GM21825 (cell line): ENCODE results near the gene GFI1B.
"Not testable (repeated sequence)": the region's sequence is repeated elsewhere in the genome, so short reads cannot be mapped to it uniquely, and the experiment has no call there.

Source experiments
- ATAC-seq: cut with Tn5 transposase; IDR thresholded peaks from one replicate; pipeline ENCODE4 v1.9.1; 2021; ENCODE audit warnings: mild to moderate bottlenecking, moderate library complexity; ENCODE audit not compliant: unreplicated experiment

GFI1B gene

DNA sequence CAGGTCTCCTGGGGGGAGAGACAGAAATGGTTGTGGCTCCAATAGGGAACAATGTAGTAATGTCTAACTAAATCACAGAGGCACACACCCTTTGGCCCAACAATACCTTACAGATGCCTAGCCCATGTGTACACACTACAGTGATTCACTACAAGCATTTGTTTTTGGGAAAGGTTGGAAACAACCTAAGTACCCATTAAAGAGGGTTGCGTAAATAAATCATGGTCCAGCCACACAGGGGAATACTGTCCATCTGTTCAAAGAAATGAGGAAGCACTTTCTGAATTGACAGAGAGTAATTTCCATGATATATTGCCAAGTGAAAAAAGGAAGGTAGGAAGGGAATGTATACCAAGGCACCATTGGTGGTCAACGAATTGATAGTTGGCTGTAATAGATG lies 30.3 kb downstream of the GFI1B start:
- ATAC-seq: no peak

- no peak for ATAC-seq
These were observed 31.6 kb downstream of the GFI1B start for GRCh38 chr9:133009906-133010582.

DNA sequence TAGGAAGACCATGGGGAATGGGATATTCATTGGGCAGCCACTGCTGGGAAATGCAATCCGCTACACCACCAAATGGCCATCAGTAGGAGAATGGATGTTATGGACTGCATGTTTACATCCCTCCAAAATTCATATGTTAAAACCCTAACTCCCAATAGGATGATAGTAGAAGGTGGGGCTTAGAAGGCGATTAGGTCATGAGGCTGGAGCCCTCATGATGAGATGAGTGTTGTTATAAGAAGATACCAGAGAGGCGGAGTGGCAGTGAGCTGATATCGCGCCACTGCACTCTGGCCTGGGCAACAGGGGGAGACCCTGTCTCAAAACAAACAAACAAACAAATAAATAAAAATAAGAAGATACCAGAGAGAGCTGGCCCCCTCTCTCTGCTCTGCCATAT lies 36.2 kb downstream of the GFI1B start:
- no peak for ATAC-seq

- no peak for ATAC-seq
These were observed 44.8 kb downstream of the GFI1B start for GRCh38 chr9:133023117-133023890.

- ATAC-seq: no peak
These were observed 47.9 kb downstream of the GFI1B start for GRCh38 chr9:133026426-133026825.

DNA sequence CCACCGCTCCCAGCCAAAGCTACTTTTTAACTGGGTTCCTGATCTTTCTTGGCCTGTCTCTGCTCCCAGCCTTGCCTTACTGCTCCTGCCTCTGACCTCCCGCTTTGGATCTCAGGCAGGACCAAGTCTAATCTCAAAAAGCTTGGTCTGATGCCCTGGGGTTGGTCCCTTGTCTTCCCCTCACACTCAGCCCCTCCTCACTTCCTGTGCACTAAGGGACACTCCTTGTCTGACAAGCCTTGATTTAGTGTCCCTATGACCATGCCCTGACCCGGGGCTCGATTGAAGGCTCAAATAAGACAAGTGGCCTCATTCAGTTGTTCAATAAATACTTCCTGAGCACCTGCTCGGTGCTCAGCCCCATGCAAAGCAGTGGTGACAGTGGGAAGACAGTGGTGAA lies 48.6 kb downstream of the GFI1B start:
- no peak for ATAC-seq

DNA sequence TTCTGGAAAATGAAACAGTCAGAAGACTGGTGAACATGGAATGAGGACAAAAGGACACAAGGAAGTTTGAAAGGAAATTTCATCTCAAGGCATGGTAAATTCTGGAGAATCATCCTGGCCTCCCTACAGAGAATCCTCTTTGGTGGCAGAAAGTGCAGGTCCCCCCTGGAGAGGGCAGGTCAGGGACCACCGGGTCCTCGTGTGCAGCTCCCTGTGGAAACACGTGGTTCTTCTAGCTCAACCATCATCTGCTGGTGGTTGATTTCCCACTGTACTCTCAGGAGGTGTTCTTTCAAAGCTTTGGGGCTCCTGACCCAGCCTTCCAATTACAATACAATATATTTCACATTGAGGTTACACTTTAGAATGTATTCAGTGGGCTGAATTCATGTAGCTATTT lies 49.7 kb downstream of the GFI1B start:
- ATAC-seq: no peak

GRCh38 chr9:133029994-133030316 lies 51.5 kb downstream of the GFI1B start:
- ATAC-seq: peak; percentile 1

DNA sequence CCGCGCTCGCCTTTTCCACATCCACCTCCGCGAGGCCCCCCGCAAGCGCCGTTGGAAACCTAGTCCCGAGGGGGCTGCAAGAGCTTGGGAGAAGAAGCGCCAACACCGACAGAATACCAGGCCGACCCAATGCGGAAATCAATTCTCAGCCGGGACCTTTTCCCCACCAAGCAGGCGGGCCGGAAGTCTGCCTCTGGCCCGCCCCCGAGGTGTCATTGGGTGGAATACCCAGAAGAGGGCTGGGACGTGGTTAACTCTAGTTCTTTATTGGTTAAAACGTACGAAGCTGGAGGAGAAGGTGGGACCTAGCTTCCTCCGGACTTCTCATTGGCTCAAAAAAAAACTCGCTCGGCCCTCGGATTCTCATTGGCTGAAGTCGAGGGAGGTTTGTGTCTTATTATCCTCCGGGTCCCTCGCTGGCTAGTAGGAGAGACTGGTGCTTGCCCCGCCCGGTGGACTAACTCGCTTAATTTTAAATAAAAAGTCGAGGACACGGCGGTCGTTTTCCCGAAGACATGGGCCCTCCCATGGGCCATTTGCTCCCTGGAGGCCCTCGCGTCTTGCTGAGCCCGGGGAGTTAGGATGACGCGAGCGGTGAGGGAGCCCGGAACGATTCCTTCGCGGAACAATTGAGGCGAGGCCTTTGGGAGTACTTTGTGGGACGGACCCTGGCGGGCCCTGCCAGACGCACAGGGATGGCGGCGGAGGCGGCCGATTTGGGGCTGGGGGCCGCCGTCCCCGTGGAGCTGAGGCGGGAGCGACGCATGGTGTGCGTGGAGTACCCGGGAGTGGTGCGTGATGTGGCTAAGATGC lies 52.0 kb downstream of the GFI1B start, which contains the start of gene GTF3C5:
Gene GTF3C5 (plus strand): TSS at position 681 of the 813 bp plus-strand sequence. CDS start 15 bp downstream, at position 696.
- ATAC-seq: peak; percentile 93

DNA sequence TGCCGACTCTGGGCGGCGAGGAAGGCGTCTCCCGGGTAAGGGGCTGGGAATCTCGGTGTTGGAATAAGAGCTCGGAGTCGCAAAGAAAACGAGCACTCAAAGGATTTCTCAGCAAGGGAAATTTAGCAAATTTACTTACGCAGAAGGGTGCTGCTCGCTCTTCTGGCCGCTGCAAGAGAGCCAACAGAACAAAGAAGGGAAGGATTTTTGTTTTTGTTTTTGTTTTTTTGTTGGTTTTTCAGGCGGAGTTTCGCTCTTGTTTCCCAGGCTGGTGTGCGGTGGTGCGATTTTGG lies 52.6 kb downstream of the GFI1B start:
- no peak for ATAC-seq

DNA sequence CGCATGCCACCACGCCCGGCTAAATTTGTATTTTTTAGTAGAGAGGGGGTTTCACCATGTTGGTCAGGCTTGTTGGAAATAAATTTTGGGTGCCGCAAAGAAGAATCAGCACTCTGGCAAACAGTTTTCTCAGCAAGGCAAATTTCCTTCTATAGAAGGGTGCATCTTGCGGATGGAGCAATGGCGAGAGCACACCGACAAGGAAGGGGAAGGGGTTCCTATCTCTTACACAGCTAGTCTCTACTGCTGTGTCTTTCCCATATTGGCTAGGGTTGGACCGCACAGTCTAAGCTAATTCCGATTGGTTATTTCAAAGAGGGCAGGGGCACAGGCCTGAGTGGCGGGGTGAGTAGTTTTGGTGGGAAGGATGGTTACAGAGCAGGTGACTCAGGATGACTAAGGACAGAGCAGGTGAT lies 53.0 kb downstream of the GFI1B start:
- ATAC-seq: no peak

DNA sequence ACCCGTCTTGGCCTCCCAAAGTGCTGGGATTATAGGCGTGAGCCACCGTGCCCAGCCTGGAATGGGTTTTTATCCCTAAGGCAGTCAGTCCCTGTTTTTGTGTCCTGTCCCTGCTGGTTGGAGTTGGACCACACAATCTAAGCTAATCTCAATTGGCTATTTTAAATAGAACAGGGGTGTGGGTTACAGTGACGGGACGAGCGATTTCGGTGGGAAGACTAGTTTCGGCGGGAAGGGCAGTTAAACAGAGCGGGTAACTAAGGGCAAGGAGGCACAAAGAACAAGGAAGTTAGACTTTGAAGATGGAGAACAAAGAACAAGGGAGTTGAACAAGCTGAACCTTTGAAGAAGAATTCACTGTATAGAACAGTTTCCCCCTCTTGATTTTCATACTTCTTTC lies 53.7 kb downstream of the GFI1B start:
- ATAC-seq: no peak

DNA sequence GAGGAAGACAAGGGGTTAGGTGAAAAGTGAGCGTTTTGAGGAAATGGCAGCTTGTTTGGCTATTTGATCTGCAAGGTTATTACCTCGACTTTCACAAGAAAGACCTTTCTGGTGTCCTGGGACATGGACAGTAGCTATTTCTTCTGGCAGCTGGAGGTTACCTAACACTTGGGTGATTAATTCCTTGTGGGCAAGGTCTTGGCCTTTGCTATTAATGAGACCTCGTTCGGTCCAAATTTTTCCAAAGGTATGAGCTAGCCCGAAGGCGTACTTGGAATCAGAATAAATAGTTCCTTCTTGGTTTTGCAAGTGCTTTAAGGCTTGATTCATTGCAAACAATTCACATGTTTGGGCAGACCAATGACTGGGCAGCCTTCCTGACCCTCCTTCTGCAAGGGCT lies 57.2 kb downstream of the GFI1B start:
- no peak for ATAC-seq

DNA sequence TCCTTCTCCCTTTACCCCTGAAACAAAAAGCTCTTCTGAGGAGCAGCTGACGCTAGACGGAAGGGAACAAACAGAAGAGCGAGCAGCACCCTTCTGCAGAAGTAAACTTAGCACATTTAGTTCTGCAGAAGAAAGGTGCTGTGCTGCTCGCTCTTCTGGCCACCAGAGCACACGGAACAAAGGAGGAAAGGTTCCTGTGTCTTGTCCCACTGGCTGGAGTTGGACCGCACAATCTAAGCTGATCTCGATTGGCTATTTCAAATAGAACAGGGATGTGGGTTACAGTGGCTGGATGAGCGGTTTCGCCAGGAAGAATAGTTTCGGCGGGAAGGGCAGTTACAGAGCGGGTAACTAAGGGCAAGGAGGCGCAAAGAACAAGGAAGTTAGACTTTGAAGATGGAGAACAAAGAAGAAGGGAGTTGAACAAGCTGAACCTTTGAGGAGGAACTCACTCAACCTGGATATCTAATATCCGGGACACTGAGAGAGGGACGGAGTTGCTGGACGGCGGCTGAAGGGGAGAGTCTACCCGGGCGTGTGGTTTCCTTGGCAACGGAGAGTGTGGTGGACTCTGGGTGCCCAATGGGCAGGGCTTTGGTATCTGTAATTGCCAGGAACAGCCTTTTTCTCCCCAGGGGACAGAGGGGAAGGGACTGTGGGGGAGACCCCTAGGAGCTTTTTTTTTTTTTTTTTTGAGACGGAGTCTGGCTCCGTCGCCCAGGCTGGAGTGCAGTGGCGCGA lies 59.5 kb downstream of the GFI1B start:
- ATAC-seq: no peak

DNA sequence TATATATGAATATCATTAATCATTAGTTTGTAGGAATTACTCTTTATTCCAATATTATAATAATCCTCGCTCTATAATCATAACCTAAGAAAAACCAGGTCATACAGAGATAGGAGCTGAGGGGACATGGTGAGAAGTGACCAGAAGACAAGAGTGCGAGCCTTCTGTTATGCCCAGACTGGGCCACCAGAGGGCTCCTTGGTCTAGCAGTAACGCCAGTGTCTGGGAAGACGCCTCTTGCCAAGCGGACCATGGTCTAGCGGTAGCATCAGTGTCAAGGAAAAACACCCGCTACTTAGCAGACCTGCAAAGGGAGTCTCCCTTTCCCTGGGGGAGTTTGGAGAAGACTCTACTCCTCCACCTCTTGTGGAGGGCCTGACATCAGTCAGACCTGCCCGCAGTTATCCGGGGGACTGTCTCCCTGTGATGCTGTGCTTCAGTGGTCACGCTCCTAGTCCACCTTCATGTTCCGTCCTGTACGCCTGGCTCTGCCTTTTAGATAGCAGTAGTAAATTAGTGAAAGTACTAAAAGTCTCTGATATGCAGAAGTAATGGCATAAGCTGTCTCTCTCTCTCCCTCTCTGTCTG lies 62.5 kb downstream of the GFI1B start:
- not testable (repeated sequence) for ATAC-seq
